ENCODE data around the gene KLHL7.
"Not testable (repeated sequence)": the region's sequence is repeated elsewhere in the genome, so short reads cannot be mapped to it uniquely, and the experiment has no call there.

The KLHL7 gene

GRCh38 chr7:23120106-23120505, 14.5 kb downstream of the KLHL7 start:
- H3K4me3 ChIP-seq (ENCODE audit: low read depth, low read length), result no peak overlapping the region
- DNase-seq (ENCODE audit: low read depth), result no peak
- TF ChIP-seq, protein P1, sequence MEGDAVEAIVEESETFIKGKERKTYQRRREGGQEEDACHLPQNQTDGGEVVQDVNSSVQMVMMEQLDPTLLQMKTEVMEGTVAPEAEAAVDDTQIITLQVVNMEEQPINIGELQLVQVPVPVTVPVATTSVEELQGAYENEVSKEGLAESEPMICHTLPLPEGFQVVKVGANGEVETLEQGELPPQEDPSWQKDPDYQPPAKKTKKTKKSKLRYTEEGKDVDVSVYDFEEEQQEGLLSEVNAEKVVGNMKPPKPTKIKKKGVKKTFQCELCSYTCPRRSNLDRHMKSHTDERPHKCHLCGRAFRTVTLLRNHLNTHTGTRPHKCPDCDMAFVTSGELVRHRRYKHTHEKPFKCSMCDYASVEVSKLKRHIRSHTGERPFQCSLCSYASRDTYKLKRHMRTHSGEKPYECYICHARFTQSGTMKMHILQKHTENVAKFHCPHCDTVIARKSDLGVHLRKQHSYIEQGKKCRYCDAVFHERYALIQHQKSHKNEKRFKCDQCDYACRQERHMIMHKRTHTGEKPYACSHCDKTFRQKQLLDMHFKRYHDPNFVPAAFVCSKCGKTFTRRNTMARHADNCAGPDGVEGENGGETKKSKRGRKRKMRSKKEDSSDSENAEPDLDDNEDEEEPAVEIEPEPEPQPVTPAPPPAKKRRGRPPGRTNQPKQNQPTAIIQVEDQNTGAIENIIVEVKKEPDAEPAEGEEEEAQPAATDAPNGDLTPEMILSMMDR (IDR thresholded peaks at IDR 0.05; ENCODE audit: low read depth, low read length, missing control alignments), result no peak

DNA sequence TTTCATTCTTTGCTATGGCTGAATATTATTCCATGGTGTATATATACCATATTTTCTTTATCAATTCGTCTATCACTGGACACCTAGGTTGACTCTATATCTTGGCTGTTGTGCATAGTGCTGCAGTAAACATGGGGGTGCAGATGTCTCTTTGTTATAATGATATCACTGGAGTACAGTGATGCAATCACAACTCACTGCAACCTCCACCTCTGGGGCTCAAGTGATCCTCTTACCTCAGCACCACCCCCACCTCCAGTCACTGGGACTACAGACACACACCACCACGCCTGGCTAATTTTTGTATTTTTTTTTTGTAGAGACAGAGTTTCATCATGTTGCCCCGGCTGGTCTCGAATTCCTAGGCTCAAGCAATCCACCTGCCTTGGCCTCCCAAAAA, 15.6 kb downstream of the KLHL7 start:
- H3K4me3 ChIP-seq (ENCODE audit: low read depth, low read length), result no peak overlapping the region
- TF ChIP-seq, protein P1 (IDR thresholded peaks at IDR 0.05; ENCODE audit: low read depth, low read length, missing control alignments), result no peak
- DNase-seq (ENCODE audit: low read depth), result no peak

- no peak overlapping the region for H3K4me3 ChIP-seq (ENCODE audit: low read depth, low read length)
- TF ChIP-seq, protein P1 (IDR thresholded peaks at IDR 0.05; ENCODE audit: low read depth, low read length, missing control alignments), result no peak
- no peak for DNase-seq (ENCODE audit: low read depth)
Observed at GRCh38 chr7:23123007-23123406, 17.4 kb downstream of the KLHL7 start.

DNA sequence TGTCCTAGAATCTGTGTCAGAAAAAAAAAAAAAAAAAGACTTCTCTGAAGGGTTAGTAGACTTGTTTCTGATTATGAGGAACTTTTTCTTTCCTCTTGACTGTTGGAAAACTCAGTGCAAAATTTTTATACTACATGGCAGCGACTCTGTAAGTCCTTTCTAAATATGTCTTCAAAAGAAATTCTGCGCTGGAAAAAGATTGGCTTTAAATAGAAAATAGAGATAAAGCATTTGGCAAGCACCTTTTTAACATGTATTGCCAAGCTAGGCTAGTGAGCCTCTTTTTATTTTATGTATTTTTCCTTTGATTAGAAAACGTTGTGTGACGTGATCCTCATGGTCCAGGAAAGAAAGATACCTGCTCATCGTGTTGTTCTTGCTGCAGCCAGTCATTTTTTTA, 17.9 kb downstream of the KLHL7 start:
- no peak overlapping the region for H3K4me3 ChIP-seq (ENCODE audit: low read depth, low read length)
- TF ChIP-seq, protein P1 (IDR thresholded peaks at IDR 0.05; ENCODE audit: low read depth, low read length, missing control alignments), result no peak
- no peak for DNase-seq (ENCODE audit: low read depth)

DNA sequence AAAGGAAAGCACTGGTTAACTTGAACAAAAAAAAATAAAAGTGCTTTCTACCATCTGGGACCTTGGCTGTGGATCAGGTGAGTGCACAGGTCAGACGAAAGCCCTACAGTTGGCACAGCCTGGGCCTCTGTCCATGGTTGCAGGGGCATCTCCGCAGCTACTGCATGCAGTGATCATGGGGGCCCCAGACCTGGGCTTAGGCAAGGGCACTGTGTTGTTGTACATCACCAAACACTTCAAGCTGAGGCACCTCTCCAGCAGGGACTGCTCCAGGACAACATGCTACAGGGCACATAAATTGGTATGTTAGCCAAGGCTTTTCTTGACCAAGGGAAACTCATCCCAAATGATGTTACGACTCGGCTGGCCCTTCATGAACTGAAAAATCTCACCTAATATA, 23.5 kb downstream of the KLHL7 start:
- no peak for DNase-seq (ENCODE audit: low read depth)
- no peak overlapping the region for H3K4me3 ChIP-seq (ENCODE audit: low read depth, low read length)
- TF ChIP-seq, protein P1 (IDR thresholded peaks at IDR 0.05; ENCODE audit: low read depth, low read length, missing control alignments), result no peak

- not testable (repeated sequence) for H3K4me3 ChIP-seq (ENCODE audit: low read depth, low read length); DNase-seq (ENCODE audit: low read depth)
Observed at GRCh38 chr7:23131799-23132198, 26.2 kb downstream of the KLHL7 start.

DNA sequence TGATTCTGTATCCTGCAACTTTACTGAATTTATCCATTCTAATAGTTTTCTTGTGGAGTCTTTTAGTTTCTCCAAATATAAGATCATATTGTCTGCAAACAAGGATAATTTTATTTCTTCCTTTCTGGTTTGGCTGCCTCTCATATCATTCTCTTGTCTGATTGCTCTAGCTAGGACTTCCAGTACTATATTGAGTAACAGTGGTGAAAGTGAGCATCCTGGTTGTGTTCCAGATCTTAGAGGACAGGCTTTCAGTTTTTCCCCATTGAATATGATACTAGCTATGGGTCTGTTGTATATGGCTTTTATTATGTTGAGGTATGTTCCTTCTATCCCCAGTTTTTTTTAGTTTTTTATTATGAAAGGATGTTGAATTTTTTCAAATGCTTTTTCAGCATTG, 28.2 kb downstream of the KLHL7 start:
- TF ChIP-seq, protein P1 (IDR thresholded peaks at IDR 0.05; ENCODE audit: low read depth, low read length, missing control alignments), result no peak
- no peak overlapping the region for H3K4me3 ChIP-seq (ENCODE audit: low read depth, low read length)
- no peak for DNase-seq (ENCODE audit: low read depth)

GRCh38 chr7:23135755-23136154, 30.2 kb downstream of the KLHL7 start:
- H3K4me3 ChIP-seq (ENCODE audit: low read depth, low read length), result no peak overlapping the region
- no peak for DNase-seq (ENCODE audit: low read depth)
- TF ChIP-seq, protein P1 (IDR thresholded peaks at IDR 0.05; ENCODE audit: low read depth, low read length, missing control alignments), result no peak

All from GM12864 (cell line).